Measurements from ENCODE around the gene CNN2. TPM values are rescaled to one million over a fixed set of nuclear protein-coding genes. Genes with fewer than 3 reads are reported as not detected.

Gene CNN2
- total RNA-seq, 1 experiment from 2014 or later: 524 TPM

GRCh38 chr19:1041835-1042685, 15.7 kb downstream of the CNN2 start:
- Mint-ChIP-seq H3K27me3 (ENCODE audit: low read depth) (peaks cover 2% of the 10 kb centered on the region; the same call in 1 of the 2 replicates), H3K4me3 (peak overlapping the region in 1 of 2 experiments; percentile 23; a peak in 1 of 5 replicates), H3K27ac (no peak overlapping the region), H3K36me3 (ENCODE audit: insufficient read depth in 1 of 3, low read depth in 3 of 3) (peaks cover 10 to 35% (median 18%) of the 10 kb centered on the region in 3 experiments; a peak in 6 of 7 replicates), H3K9me3 (no peaks in the 10 kb centered on the region), H3K4me1 (peaks cover 13 to 29% of the 10 kb centered on the region in 2 experiments)
- no peak overlapping the region for H2AK5ac ChIP-seq (ENCODE audit: insufficient read length, low read length)
- no peaks in the 10 kb centered on the region for H3K27me3 ChIP-seq (ENCODE audit: insufficient read depth, low read length)
- H3K27ac ChIP-seq (ENCODE audit: insufficient read length, low read depth, low read length): no peak overlapping the region
- no peaks in the 10 kb centered on the region; the same call in 1 of the 2 replicates for H3K4me1 ChIP-seq (ENCODE audit: insufficient read depth, low read length)
- H3K23ac ChIP-seq (ENCODE audit: insufficient read length, low read depth, low read length): no peak overlapping the region
- no peaks in the 10 kb centered on the region for H3K79me1 ChIP-seq (ENCODE audit: insufficient read depth, low read depth, low read length, poor library complexity, severe bottlenecking)
- H4K20me1 ChIP-seq (ENCODE audit: control insufficient read depth, insufficient read depth, insufficient read length): no peaks in the 10 kb centered on the region
- H2BK15ac ChIP-seq (ENCODE audit: low read depth, low read length): no peak overlapping the region
- H3T11ph ChIP-seq (ENCODE audit: low read length): no peak overlapping the region
- H2BK12ac ChIP-seq (ENCODE audit: insufficient read length, low read depth, low read length): no peak overlapping the region
- WGBS (ENCODE audit: extremely low coverage, insufficient read length, low lambda C conversion rate): no CpG with 5 or more reads among the region's 43 CpGs
- no peaks in the 10 kb centered on the region for H3K79me2 ChIP-seq (ENCODE audit: insufficient read depth, low read length)
- H2BK120ac ChIP-seq (ENCODE audit: low read depth, low read length, poor library complexity, severe bottlenecking): no peak overlapping the region
- H2BK20ac ChIP-seq (ENCODE audit: low read depth, low read length, poor library complexity, severe bottlenecking): no peak overlapping the region
- H4K5ac ChIP-seq (ENCODE audit: insufficient read length, low read depth, low read length): no peak overlapping the region
- no peak overlapping the region for H2AFZ ChIP-seq (ENCODE audit: low read length)
- H3K14ac ChIP-seq (ENCODE audit: insufficient read depth, low read length): no peak overlapping the region
- H3K4me2 ChIP-seq (ENCODE audit: insufficient read depth, insufficient read length, low read length): no peak overlapping the region
- no peaks in the 10 kb centered on the region for H3K9me3 ChIP-seq (ENCODE audit: control insufficient read depth, low read depth, low read length)
- no peak overlapping the region for H3K4ac ChIP-seq (ENCODE audit: low read depth, low read length)
- TF ChIP-seq, protein P1, sequence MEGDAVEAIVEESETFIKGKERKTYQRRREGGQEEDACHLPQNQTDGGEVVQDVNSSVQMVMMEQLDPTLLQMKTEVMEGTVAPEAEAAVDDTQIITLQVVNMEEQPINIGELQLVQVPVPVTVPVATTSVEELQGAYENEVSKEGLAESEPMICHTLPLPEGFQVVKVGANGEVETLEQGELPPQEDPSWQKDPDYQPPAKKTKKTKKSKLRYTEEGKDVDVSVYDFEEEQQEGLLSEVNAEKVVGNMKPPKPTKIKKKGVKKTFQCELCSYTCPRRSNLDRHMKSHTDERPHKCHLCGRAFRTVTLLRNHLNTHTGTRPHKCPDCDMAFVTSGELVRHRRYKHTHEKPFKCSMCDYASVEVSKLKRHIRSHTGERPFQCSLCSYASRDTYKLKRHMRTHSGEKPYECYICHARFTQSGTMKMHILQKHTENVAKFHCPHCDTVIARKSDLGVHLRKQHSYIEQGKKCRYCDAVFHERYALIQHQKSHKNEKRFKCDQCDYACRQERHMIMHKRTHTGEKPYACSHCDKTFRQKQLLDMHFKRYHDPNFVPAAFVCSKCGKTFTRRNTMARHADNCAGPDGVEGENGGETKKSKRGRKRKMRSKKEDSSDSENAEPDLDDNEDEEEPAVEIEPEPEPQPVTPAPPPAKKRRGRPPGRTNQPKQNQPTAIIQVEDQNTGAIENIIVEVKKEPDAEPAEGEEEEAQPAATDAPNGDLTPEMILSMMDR (conservative IDR thresholded peaks at IDR 0.05): no peak
- H4K8ac ChIP-seq (replicated peaks; ENCODE audit: insufficient read length, low read depth, low read length): no peak overlapping the region
- no peak overlapping the region for H2BK5ac ChIP-seq (ENCODE audit: insufficient read length, low read length)
- peaks cover 9% of the 10 kb centered on the region for H3K23me2 ChIP-seq (ENCODE audit: insufficient read length, low read depth, low read length, poor library complexity, severe bottlenecking)
- H3K18ac ChIP-seq (ENCODE audit: insufficient read length, low read depth, low read length): no peak overlapping the region
- no peak overlapping the region for H3K9ac ChIP-seq (ENCODE audit: extremely low read depth, insufficient read length, low read length)
- H3K56ac ChIP-seq (ENCODE audit: insufficient read length, low read depth, low read length): no peak overlapping the region
- no peak overlapping the region for H4K91ac ChIP-seq (ENCODE audit: insufficient read length, low read depth, low read length)
- peak; percentile 27 for DNase-seq

Data from H9 (cell line).